ENCODE data around the gene FAM234B.
"Not testable (repeated sequence)": the region's sequence is repeated elsewhere in the genome, so short reads cannot be mapped to it uniquely, and the experiment has no call there.

Gene FAM234B

DNA sequence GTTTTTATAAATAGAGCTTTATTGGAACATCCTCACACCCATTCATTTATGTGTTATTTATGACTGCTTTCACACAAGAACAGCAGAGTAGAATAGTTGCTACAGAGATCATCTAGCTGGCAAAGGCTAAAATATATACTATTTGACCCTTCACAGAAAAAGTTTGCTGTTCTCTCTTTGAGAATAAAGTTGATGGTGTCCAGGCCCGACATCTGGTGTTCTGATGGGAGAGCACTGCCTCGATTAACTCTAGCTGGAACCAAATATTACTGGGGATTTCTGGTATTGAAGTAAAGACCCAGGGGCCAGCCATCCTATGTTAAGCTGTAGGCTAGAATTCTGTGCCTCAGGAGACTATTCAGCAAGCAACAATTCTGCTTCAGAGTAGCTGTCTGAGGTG, 21.8 kb downstream of the FAM234B start:
- no peak for DNase-seq

DNA sequence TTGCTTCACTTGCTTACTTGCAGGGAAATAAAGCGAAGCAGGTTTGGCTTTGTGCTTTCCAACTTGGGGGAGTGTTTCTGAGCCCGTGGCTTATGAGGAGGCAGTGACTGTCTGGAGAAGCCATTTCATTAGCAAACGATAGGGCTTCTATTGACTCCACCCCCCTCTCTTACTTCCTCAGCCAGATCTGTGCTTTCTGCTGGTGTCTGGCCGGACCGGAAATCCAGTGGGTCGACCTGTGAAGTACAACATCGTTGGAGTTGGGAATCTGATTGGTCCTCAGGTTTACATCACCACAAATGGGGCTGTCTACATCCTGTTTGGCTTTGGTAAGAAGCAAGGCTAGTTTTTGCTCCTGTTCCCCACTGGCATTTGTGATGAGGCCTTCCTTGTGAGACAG, 22.3 kb downstream of the FAM234B start:
- no peak for DNase-seq

DNA sequence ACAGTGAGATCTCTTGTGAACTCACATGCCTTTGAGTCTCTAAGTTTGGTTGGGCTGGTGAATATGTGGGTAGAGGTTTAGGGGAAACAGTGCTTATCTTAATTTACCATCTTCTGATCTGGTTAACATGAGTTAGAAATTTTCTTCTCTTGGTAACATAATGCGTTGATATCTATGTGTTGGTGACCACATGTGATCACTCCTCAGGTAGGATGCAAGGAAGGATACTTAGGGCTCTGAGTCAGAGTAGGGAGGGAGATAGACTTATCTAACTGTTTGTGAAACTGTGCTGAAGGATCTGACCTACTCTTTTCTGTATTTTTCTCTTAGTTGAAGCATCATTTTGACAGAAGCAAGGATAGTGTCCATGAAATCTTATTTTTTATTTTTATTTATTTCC, 23.1 kb downstream of the FAM234B start:
- no peak for DNase-seq

DNA sequence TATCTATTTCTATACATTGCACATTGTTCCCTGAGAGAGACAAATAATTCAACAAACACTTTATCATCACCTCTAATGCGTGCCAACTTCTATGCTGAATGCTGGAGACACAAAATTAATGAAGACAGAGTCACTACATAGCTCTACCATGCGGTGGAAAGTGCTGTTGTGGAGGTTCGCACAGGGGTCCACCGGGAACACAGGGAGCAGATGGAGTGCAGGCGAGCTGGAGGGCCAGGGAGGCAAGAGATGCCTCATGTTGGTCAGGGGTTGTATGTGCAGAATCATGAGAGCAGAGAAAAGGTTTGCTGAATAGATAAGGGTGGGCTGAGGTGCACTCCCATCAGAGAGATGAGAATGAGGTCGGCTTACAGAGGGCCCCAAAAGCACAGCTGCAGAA, 25.2 kb downstream of the FAM234B start:
- no peak for DNase-seq

DNA sequence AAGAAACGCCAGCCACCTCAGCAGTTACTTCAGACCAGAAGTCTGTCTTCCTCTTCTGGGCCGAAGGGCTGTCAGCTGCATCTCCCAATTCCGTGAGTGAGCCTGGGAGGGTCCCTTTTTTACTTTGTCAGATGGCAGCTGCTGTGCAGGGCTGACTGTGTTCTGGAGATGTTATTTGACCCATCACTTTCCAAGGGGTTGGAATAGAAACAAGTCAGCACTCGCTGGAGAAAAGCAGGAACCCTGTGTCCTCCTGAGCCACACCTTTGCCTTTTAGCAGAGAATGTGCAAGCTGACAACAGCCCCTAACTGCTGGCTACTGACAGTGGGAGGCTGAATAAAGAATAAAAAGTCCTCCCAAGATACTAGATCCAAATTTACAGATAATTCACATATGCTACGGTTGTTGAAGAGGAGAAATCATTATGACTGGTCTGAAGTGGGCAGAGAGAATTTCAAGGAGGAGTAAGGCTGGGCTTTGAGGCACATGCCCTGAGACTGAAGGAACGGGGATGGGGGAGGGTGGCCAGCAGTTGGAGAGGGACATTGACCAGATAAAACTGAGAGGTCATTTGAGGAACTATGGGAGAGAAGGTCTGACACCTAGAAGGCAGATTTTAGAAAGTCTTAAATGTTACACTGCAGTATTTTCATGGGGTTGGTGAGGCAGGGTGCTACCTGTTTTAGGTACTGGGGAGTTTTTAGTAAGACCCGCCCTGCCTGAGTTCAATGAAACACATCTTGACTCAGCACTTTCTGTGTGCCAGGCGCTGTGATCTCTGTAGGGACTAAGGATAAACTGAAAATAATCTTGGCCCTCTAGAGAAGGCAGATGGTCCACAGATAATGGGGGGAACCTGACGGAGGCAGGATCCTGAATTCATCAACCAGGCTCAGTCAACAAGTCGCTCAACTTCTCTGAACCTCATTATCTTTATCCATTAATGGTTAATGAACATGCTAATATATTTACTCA, 27.4 kb downstream of the FAM234B start:
- DNase-seq: no peak

DNA sequence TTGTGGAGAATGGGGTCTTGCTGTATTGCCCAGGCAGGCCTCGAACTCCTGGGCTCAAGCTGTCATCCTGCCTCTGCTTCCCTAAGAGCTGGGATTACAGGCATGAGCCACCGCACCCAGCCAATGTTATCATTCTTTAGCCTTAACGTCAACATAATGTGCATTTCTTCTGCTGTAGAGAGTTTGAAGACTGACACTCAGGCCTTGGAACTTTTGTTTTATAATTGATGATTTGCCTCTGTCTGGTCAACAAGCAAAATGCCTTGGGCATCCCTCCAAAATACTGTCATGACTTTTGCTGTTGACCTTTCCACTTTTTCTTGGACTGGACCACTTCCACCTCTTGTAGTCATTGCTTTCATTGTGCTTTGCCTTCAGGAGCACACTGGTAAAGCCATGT, 29.0 kb downstream of the FAM234B start:
- DNase-seq: no peak

DNA sequence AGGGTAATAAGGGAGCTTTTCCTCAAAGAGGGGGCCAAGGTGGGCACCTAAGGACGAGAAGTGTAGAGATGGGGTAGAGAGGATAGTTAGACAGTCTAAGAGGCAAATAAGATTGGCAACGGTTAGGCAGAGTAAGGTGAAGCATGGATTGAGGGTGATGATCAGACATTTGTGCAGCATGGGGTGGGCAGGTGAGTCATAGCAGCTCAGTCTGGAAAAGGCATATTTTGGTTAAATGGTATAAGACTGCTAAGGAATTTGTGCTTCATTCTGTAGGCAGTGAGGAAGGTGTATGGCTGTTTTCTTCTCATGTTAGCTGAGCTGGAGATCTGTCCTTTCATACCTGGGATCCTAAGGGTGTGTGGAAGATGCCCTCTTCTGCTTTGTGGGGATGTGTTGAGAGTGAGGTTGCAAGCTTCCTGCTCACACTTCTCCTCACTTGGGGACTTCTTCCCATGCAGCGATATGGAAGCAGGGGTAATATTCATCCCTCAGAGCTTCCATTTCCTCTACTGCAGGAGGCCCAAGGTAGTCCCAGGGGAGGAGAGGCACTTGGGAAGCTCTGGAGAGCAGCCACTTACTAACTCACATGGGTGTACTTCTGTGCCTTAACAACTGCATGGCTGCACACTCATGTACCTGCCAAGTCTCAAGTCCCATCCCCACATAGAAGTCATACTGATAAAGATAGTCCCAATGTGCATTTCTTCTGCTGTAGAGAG, 30.4 kb downstream of the FAM234B start:
- no peak for DNase-seq

DNA sequence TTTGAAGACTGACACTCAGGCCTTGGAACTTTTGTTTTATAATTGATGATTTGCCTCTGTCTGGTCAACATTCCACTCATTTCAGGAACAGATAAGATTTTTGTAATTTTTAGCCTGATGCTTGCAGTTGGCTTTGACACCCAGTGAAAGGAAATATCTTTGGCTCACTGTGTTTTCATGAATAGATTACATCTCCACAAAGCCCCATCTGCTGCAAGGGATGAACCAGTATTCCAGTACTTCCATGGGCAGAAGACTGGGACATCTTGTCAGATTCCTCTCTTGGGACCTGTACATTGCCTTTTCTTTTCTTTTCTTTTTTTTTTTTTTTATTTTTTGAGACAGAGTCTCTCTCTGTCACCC, 30.9 kb downstream of the FAM234B start:
- no peak for DNase-seq

DNA sequence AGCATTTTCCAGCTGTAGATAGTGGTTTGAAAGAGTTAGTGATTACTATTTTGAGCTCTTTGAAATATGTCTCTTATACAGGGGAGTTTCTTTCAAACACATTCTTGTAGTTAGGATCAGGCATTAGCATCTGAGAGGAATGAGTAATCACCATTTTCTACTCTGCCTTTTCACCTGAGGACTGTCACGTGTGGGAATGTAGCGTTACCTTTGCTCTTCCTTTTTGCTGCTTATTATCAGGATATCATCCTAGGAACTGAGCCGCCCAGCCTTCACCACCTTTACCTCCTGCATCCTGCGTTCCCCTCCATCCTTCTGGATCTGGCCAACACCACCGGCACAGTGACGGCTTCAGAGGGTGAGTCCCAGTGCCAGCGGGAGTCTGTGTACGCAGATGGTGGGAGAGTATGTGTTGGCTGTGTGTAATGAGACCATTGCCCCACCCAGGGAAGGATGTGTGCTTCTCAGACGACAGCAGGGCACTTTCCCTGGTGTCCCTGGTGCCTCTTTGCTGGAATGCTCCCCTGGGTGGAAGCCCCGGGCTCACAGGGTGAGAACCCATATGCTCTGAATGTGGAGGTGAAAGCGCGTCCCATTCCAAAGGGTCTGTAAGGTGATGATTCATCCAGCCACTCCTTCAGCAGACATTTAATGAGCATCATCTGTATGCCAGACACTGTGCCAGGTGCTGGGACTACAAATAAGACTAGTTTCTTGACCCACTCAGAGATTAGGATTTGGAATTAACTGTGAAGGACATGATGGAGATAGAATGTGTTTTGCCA, 31.8 kb downstream of the FAM234B start:
- DNase-seq: no peak

DNA sequence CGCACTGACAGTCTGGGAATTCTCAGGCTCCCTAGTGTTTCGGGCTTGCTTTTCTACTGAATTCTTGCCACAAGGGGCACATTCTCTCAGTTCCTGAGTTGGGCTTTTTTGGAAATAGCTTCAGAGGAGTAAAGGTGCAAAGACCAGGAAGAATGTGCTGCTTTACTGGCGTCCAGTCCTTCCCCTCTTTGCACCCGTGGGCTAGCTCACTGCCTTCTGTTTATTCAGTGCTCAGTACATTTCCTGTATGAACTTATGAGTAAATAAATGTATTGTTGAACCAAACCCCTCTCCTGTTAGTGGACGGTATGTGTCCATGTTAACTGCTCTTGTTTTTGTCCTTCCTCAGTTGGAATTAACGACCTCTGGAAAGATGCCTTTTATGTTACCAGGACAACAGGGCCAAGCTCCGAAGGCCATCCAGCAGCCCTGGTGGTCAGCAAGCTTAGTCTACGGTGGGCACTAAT, 35.3 kb downstream of the FAM234B start:
- DNase-seq: no peak

DNA sequence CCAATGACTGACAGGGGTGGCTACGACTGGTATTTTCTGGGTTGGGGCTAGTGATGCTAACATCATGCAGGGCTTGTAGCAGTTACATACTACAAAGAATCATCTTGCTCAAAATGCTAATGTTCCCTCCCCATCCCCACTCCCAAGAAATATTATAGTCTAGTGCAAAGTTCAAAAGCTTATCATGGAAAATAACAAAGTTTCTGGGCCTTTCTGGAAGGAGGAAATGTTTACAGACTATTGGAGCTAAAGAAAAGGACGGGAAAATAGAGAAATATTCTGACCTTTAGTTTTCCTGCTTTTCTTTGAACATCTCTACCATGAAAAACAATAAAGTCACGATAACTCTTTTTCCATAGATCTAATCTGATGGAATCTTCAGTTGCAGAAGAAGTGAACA, 36.1 kb downstream of the FAM234B start:
- DNase-seq: no peak

DNA sequence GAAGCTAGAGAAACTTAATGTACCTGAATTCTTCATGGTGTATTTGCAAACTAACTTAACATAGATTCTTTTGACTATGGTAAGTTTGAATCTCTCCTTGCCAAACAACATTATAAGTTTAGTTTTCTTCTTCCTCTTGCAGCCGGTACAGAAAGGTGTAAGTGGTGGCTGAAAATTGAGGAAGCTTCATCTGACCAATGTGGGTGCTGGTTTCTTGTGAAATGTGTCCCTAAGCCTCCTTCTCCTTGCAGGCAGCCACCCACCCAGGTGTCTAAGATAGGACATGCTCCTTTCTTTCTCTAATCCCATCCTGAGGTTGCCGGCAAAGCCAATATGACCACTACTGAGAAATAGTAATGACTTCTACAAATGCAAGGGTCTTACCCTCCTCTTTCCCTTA, 38.7 kb downstream of the FAM234B start:
- DNase-seq: no peak

DNA sequence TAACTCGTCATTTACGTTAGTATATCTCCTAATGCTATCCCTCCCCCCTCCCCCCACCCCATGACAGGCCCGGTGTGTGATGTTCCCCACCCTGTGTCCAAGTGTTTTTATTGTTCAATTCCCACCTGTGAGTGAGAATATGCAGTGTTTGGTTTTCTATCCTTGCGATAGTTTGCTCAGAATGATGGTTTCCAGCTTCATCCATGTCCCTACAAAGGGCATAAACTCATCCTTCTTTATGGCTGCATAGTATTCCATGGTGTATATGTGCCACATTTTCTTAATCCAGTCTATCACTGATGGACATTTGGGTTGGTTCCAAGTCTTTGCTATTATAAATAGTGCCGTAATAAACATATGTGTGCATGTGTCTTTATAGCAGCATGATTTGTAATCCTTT, 39.5 kb downstream of the FAM234B start:
- not testable (repeated sequence) for DNase-seq

DNA sequence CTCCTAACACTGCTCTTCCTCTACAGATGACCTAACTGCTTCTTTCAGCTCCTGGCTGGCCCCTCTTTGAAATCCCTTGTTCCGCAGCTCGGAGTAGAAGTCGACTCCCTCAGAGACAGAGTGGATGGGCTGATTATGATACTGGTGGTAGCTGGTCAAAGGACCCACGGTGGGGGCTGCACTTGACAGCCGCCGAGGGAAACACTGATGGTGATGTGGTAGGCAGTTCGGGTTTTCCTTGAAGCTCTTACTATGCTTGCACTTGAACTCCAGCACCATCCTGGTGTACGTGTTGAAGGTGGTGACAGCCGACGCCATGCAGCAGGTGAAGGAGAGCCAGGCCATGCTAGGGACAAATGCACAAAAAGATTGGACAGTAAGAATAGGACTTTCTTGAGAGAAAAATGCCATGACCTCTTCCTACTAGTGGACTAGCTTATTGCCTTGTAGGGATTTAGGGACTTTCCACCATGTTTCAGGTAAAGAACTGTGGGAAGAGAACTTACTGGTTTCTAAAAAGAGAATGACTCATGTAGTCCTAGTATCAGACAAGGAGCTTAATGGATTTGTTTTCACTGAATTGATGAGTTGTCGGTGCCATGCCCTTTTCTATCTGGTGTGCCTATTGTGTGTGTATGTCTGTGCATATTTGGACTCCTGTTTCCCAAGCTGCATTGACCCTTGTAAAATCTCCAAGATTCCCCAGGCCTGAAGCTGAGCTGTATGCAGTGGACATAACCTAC, 40.9 kb downstream of the FAM234B start:
- DNase-seq: no peak

DNA sequence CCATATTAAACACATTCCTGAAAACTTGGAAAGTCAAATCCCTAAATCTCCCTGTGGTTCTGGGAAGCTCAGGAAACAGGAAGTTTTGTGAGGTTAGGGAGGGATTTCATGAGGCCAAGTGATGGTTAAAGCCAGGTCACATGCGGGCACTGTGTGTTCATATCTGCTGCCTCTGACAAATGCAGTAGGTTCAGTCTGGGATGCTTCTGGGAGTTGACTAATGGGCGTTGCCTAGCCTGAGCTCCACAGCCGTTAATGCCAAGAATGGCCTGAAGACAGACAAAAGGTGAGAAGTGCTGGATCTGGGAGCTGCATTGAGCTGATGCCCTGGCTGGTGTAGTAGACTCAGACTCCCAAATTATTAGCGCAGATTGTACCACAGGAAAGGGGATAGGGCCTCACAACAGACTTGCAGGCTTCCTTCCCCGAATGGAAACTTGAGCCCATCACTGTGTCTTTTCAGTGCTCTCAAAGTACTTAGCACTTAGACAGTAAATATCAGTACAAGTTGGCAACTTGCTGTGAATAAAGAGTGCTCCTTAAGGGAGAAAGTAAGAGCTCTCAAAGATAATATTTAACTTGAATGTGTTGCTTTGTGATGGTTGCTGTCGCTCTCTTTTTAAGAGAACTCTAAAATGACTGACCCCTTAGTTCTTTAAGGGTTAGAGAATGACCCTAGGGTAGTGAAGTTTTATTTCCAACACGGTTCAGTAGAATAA, 41.9 kb downstream of the FAM234B start:
- no peak for DNase-seq

DNA sequence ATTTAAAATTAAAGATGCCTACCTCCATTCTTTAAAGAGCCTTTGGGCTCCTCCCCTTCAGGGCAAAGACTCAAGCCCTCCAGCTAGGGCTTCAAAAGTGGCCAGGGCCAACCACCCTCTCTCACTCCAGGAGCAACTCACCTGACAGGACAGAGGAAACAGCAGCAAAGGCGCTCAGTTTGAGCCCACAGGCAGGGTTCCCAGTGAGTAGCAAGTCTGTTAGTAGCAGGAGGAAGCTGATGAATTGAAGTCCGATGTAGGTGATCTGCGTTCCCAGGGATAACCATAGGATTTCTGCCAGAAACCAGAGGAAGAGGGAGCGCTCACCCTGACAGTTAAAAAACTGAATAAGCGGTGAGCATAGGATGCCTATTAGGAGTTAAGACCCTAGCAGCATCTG, 43.6 kb downstream of the FAM234B start:
- no peak for DNase-seq

DNA sequence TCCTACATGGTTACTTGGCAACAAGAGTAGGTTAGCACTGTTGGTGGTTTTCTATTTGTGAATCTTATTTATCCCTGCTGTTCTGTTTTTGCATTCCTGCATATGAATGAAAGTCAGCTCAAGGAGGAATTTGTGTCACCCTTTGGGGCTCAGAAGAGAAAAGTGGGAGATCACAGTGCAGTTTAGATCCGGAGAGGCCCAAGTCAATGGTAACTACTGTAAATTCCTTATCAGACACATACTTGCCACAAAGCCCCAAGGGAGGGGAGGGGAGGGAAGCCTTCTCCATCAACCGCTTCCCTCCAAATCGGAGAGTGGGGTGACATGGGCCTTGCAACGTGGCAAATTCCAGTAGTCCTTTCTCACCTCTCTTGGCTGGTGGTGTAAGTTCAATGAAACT, 44.3 kb downstream of the FAM234B start:
- DNase-seq: no peak

DNA sequence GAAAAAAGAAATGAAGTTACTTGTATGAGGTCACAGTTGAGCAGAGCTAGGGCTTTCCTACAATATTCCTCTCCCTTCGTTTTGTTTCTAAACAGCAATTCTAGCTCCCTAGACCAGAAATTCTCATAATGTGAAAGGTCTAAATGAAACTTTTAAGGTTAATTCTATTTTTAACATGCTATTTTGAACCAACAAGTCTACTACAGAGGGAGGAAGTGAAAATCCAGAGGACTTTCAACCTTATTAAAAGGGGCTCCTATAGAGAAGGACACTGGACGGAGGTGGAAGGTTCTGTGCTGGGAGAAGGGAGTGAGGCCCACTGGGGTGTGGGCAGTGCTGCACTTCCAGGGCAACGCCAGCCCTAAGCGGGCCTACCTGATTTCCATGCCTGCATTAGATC, 45.9 kb downstream of the FAM234B start:
- no peak for DNase-seq

DNA sequence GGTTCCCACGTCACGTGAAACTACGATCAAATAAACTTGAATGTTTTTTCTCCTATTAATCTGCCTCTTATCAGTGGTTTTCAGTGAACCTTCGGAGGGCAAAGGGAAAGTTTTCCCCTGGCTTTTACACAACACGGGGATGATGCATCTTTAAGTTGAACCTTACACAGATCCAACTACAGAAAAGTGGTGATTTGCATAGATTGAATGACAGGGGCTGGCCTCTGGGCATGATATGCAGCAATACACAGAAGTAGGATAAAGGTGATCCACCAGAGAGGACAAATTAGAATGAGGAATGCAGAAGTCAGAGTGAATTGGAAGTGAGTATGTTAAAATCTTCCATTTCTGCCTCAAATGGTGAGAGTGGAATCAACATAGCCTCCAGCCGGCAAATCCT, 47.7 kb downstream of the FAM234B start:
- DNase-seq: no peak

DNA sequence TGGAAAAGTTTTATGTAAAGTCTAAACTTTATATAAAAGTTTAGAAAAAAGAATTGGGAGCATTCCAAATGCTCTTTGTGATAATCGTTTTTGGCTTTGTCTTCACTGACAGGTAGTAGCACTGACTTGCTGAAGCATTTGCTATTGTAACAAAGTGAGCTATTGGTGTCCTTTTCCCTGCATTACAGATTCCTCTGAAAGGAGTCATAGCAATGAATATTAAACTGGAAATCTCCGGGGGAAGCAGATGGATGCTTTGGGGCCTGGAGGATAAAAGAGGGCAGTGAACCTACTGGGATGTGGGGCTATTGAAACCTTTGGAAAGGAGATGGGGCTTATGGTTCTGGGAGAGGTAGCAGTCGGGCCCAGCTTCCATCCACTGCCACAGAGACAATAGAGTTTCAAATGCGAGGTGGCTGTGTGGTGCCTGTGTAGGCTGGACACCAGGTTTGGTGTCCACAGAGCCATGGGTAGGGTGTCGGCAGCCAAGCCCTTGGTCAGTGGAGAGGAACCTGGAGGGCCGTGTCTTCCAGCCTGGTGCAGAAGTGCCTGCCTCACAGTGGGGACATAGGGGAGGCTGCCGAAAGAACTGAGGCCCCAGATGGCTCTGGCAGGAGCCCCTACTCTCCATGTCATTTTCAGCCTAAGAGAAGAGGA, 49.1 kb downstream of the FAM234B start:
- no peak for DNase-seq

DNA sequence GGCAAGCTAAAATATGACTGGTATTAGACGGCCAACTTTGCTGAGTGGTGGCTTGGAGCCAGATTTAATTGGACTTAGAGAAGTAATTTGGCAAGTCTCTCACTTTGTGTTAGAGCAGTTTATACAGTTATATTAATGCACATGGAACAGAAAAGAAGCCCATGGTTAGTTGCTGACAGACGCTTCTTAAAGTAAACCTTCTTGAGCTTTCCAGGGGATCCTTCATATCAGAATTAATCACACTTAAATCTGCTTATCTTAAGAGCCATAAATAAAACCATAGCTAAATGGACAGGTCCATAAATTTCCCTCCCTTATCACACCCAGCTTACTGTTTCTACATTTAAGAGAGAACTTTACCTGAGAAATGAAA, 49.7 kb downstream of the FAM234B start:
- DNase-seq: no peak

DNA sequence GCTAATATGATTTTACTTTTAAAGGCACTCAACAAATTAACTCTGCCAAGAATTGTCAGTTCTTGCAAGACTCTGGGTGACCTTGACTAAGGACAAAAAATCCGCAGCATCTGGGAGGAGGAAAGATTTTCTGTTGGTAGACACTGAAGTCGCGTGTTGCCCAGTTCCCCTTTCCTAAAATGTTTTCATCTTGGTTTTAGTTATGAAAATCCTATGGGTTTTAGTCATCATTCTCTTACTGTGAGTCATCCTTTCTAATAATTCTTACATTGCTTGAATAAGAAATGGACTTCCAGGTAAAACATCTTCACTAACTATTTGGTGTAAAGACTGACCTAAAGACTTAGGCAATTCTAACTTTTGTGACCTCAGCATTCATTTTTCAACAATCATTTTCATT, 50.2 kb downstream of the FAM234B start:
- DNase-seq: no peak
